CD14-positive monocyte (primary cell): ENCODE results near the gene BBS9. TPM values are rescaled to one million over a fixed set of nuclear protein-coding genes. Genes with fewer than 3 reads are reported as not detected.

Source experiments
- DNase-seq, 3 donors: peaks; one replicate each; pipeline ENCODE4 v3.0.0-alpha.2; 2011 to 2022
- H2AFZ ChIP-seq: 2 replicates; pipeline ENCODE4 v1.6.0; 2012; ENCODE audit warnings: mild to moderate bottlenecking, low read depth, low read length, inconsistent platforms; ENCODE audit not compliant: insufficient read depth, poor library complexity, severe bottlenecking
- H3K27ac ChIP-seq, 2 donors: 1 replicate in 1 of 2; 2 replicates in 1 of 2; pipeline ENCODE4 v1.5.1; 2012 to 2013; ENCODE audit warnings: low read length in 2 of 2, control low read depth in 1 of 2, inconsistent platforms in 1 of 2, low read depth in 1 of 2, mild to moderate bottlenecking in 1 of 2
- H3K27me3 ChIP-seq, 2 donors: one replicate each; pipeline versions ENCODE4 v1.6.0 to v1.6.1; 2011 to 2013; ENCODE audit warnings: low read length in 2 of 2; ENCODE audit not compliant: control insufficient read depth in 2 of 2, insufficient read depth in 2 of 2
- H3K36me3 ChIP-seq, 2 donors: replicated peaks in 1 of 2; 1 replicate in 1 of 2; 2 replicates in 1 of 2; pipeline versions ENCODE4 v1.5.1 to v1.6.1; 2012 to 2013; ENCODE audit warnings: low read length in 2 of 2, control low read depth in 1 of 2, inconsistent platforms in 1 of 2, mild to moderate bottlenecking in 1 of 2; ENCODE audit not compliant: insufficient read depth in 2 of 2, control insufficient read depth in 1 of 2
- H3K4me1 ChIP-seq, 2 donors: 1 replicate in 1 of 2; 2 replicates in 1 of 2; pipeline versions ENCODE4 v1.5.1 to v1.6.1; 2012 to 2013; ENCODE audit warnings: low read length in 2 of 2, control low read depth in 1 of 2, inconsistent platforms in 1 of 2, mild to moderate bottlenecking in 1 of 2, moderate library complexity in 1 of 2; ENCODE audit not compliant: insufficient read depth in 2 of 2, control insufficient read depth in 1 of 2
- H3K4me2 ChIP-seq: replicated peaks from 2 replicates; pipeline ENCODE3; 2012; ENCODE audit warnings: low read length, moderate library complexity, mild to moderate bottlenecking; ENCODE audit not compliant: poor library complexity, severe bottlenecking; ENCODE audit errors: extremely low read depth
- H3K4me3 ChIP-seq, 3 experiments: fragments of 200-600 bp in 1 of 3; sonication (generic) in 1 of 3; replicated peaks in 1 of 3; 1 replicate in 2 of 3; 2 replicates in 1 of 3; pipeline ENCODE4 v1.5.1; 2011 to 2013; ENCODE audit warnings: low read length in 3 of 3, mild to moderate bottlenecking in 3 of 3, control low read depth in 2 of 3, low read depth in 2 of 3, inconsistent platforms in 1 of 3, moderate library complexity in 1 of 3
- H3K79me2 ChIP-seq: 2 replicates; pipeline ENCODE4 v1.6.0; 2012; ENCODE audit warnings: mild to moderate bottlenecking, control low read depth, inconsistent platforms, low read length, moderate library complexity; ENCODE audit not compliant: insufficient read depth
- H3K9ac ChIP-seq: 2 replicates; pipeline ENCODE4 v1.6.0; 2017; ENCODE audit warnings: low read length, mild to moderate bottlenecking; ENCODE audit not compliant: insufficient read depth, poor library complexity, severe bottlenecking
- H3K9me3 ChIP-seq, 2 donors: replicated peaks in 1 of 2; 1 replicate in 1 of 2; 2 replicates in 1 of 2; pipeline versions ENCODE4 v1.5.1 to v1.6.1; 2012 to 2013; ENCODE audit warnings: low read length in 2 of 2, control low read depth in 1 of 2; ENCODE audit not compliant: control insufficient read depth in 1 of 2, insufficient read depth in 1 of 2
- H4K20me1 ChIP-seq: 2 replicates; pipeline ENCODE4 v1.6.0; 2012; ENCODE audit warnings: mild to moderate bottlenecking, low read length, control low read depth, moderate library complexity; ENCODE audit not compliant: insufficient read depth
- H3K27ac Mint-ChIP-seq, 7 donors: one replicate each; pipeline ENCODE4 v1.8.0; 2020; ENCODE audit warnings: mild to moderate bottlenecking in 7 of 7, mixed read lengths in 7 of 7, moderate library complexity in 6 of 7, inconsistent platforms in 2 of 7
- H3K27me3 Mint-ChIP-seq, 3 donors: one replicate each; pipeline ENCODE4 v1.8.0; 2021 to 2022; ENCODE audit warnings: low read depth in 3 of 3, mild to moderate bottlenecking in 3 of 3, mixed read lengths in 3 of 3, moderate library complexity in 3 of 3, inconsistent platforms in 1 of 3
- H3K36me3 Mint-ChIP-seq, 2 donors: one replicate each; pipeline ENCODE4 v1.8.0; 2020; ENCODE audit warnings: mixed read lengths in 2 of 2, inconsistent platforms in 1 of 2, mild to moderate bottlenecking in 1 of 2
- H3K4me1 Mint-ChIP-seq: one replicate; pipeline ENCODE4 v1.8.0; 2020; ENCODE audit warnings: mild to moderate bottlenecking, mixed read lengths
- H3K4me3 Mint-ChIP-seq, 2 donors: one replicate each; pipeline ENCODE4 v1.8.0; 2020; ENCODE audit warnings: mild to moderate bottlenecking in 2 of 2, mixed read lengths in 2 of 2, moderate library complexity in 1 of 2
- H3K9me3 Mint-ChIP-seq, 7 donors: one replicate each; pipeline ENCODE4 v1.8.0; 2020 to 2022; ENCODE audit warnings: mixed read lengths in 7 of 7, mild to moderate bottlenecking in 6 of 7, moderate library complexity in 6 of 7, inconsistent platforms in 2 of 7
- WGBS: methylation state at CpG from one replicate; pipeline ENCODE4 v1.1.5; 2013; ENCODE audit warnings: missing lambda C conversion rate; ENCODE audit not compliant: insufficient coverage; 5-methylcytosine and 5-hydroxymethylcytosine counted together
- intact Hi-C, 2 donors: fragments of 100-400 bp; cut with micrococcal nuclease; formaldehyde crosslinking; loops; one replicate each; pipeline versions ENCODE4 v1.15.0 to v1.15.1; 2023
- polyA plus RNA-seq, 3 donors: library from polyadenylated mRNA; depleted of rRNA in 1 of 3; unstranded in 2 of 3; stranded (reverse) in 1 of 3; fragments of 300-500 nt in 2 of 3; fragments of >200 nt in 1 of 3; fragmentation: Illumina TruSeq in 2 of 3; gene quantifications; 1 replicate in 2 of 3; 2 replicates in 1 of 3; pipeline ENCODE4 v1.2.3, GENCODE V29; 2012 to 2021
- TF ChIP-seq, protein P1 (sequence below): fragments of 200-600 bp; IDR thresholded peaks from one replicate; pipeline ENCODE4 v1.8.0; 2022; ENCODE audit warnings: antibody characterized with exemption, mild to moderate bottlenecking

BBS9 gene
- polyA plus RNA-seq, 3 donors, result 4.9 to 7.5 (median 6.8) TPM

DNA sequence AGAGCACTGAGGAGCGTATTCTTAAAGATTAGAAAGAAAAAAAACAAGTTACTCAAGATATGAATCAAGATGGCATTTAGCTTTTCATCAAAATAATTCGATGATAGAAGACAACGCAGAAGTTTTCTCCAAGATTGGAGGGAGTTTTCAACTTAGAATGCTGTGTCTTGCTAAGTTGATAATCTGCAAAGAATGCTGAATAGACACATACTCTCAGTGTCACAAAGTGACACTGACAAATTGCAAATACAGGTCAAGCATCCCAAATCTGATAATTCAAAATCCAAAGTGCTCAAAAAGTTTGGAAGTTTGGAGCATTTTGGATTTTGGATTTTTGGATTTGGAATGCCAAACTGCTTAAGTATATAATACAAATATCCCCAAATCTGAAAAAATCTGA, 243.8 kb downstream of the BBS9 start:
- Histone ChIP-seq H3K9ac (no peak overlapping the region), H3K36me3 (no peaks in the 10 kb centered on the region), H3K4me1 (no peaks in the 10 kb centered on the region), H3K9me3 (no peaks in the 10 kb centered on the region), H3K4me2 (no peak overlapping the region), H3K79me2 (no peaks in the 10 kb centered on the region), H3K27ac (no peak overlapping the region), H4K20me1 (no peaks in the 10 kb centered on the region), H3K27me3 (no peaks in the 10 kb centered on the region), H2AFZ (no peak overlapping the region), H3K4me3 (no peak overlapping the region)
- peaks cover 0 to 5% (median 0%) of the 10 kb centered on the region in 7 donors for H3K9me3 Mint-ChIP-seq
- no peaks in the 10 kb centered on the region for H3K4me1 Mint-ChIP-seq
- H3K4me3 Mint-ChIP-seq, result no peak overlapping the region
- no peak overlapping the region for H3K27ac Mint-ChIP-seq
- H3K36me3 Mint-ChIP-seq, result peaks cover 0 to 3% of the 10 kb centered on the region in 2 donors
- intact Hi-C loops, result no loop called here
- H3K27me3 Mint-ChIP-seq, result peaks cover 0 to 1% (median 0%) of the 10 kb centered on the region in 3 donors
- WGBS, result no CpG with 5 or more reads among the region's 3 CpGs
- no peak for DNase-seq
- TF ChIP-seq, protein P1, sequence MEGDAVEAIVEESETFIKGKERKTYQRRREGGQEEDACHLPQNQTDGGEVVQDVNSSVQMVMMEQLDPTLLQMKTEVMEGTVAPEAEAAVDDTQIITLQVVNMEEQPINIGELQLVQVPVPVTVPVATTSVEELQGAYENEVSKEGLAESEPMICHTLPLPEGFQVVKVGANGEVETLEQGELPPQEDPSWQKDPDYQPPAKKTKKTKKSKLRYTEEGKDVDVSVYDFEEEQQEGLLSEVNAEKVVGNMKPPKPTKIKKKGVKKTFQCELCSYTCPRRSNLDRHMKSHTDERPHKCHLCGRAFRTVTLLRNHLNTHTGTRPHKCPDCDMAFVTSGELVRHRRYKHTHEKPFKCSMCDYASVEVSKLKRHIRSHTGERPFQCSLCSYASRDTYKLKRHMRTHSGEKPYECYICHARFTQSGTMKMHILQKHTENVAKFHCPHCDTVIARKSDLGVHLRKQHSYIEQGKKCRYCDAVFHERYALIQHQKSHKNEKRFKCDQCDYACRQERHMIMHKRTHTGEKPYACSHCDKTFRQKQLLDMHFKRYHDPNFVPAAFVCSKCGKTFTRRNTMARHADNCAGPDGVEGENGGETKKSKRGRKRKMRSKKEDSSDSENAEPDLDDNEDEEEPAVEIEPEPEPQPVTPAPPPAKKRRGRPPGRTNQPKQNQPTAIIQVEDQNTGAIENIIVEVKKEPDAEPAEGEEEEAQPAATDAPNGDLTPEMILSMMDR, result no peak

DNA sequence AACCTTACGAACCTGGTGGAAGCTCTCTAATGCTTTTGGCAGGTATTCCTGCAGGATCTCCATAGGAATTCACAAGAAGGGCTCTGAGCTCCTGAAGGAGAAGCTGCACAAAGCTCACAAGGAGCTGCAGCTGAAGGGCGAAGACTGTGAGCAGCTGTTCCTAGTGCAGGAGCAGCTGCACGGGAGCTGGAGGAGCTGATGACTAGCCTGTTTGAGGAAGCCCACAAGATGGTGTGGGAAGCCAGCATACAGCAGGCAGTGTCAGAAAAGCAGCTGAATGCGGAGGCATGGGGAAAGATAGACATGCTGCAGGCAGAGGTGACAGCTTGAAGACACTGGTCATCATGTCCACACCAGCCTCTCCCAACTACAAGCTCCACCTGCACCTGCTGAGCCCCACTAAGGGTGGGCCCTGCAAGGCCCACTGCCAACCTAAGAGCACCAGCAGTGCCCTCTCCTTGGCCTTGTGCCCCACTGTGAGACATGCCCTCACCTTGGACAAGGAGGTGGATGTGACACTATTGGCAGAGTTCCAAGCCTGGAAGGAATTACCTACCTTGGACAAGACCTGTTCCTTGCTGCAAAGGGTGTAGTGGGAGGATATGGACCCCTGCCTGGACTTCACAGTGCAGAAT, 250.6 kb downstream of the BBS9 start:
- intact Hi-C loops, result no loop called here
- no peak overlapping the region for H3K4me3 ChIP-seq
- Mint-ChIP-seq H3K4me1 (no peaks in the 10 kb centered on the region), H3K9me3 (no peaks in the 10 kb centered on the region), H3K36me3 (no peaks in the 10 kb centered on the region), H3K4me3 (no peak overlapping the region), H3K27me3 (peaks cover 0 to 1% (median 0%) of the 10 kb centered on the region in 3 donors), H3K27ac (no peak overlapping the region)
- H3K9me3 ChIP-seq, result no peaks in the 10 kb centered on the region
- no peaks in the 10 kb centered on the region for H4K20me1 ChIP-seq
- WGBS, result 97% methylated on average over 4 of the region's 4 CpGs
- H3K79me2 ChIP-seq, result no peaks in the 10 kb centered on the region
- TF ChIP-seq, protein P1, result no peak
- DNase-seq, result no peak
- no peak overlapping the region for H3K4me2 ChIP-seq
- H3K36me3 ChIP-seq, result no peaks in the 10 kb centered on the region
- H3K4me1 ChIP-seq, result no peaks in the 10 kb centered on the region
- H3K27me3 ChIP-seq, result no peaks in the 10 kb centered on the region
- H3K27ac ChIP-seq, result no peak overlapping the region
- H3K9ac ChIP-seq, result no peak overlapping the region
- no peak overlapping the region for H2AFZ ChIP-seq
